GM12891 (cell line): ENCODE measurements around the gene COG5.

Experiments
- POLR2A ChIP-seq: IDR thresholded peaks from 2 replicates; pipeline ENCODE4 v1.6.1; 2011; ENCODE audit warnings: low read depth, low read length, control low read depth
- POLR2AphosphoS5 ChIP-seq: IDR thresholded peaks from 2 replicates; pipeline ENCODE4 v1.6.1; 2011; ENCODE audit warnings: low read depth, low read length, control low read depth
- TAF1 ChIP-seq: IDR thresholded peaks from 2 replicates; pipeline ENCODE4 v1.6.1; 2011; ENCODE audit warnings: low read depth, low read length, control low read depth

GRCh38 chr7:107170051-107170915, 393.4 kb downstream of the COG5 start:
- TF ChIP-seq POLR2A = no peak
- no peak for TF ChIP-seq TAF1
- no peak for TF ChIP-seq POLR2AphosphoS5
